HG03280 (cell line): ENCODE data around the gene TRPV4.

Experiments used
- ATAC-seq: cut with Tn5 transposase; IDR thresholded peaks from one replicate; pipeline ENCODE4 v1.9.1; 2021; ENCODE audit warnings: mild to moderate bottlenecking, moderate library complexity; ENCODE audit not compliant: unreplicated experiment

The TRPV4 gene

GRCh38 chr12:109783135-109783964, 49.8 kb downstream of the TRPV4 start:
- ATAC-seq: no peak

- no peak for ATAC-seq
Observed at GRCh38 chr12:109782326-109782703, 50.9 kb downstream of the TRPV4 start.

- ATAC-seq: no peak
Observed at GRCh38 chr12:109781668-109782325, 51.4 kb downstream of the TRPV4 start.

- ATAC-seq: no peak
Observed at GRCh38 chr12:109779382-109779781, 53.8 kb downstream of the TRPV4 start.

GRCh38 chr12:109778684-109779083, 54.5 kb downstream of the TRPV4 start:
- ATAC-seq: no peak

- no peak for ATAC-seq
Observed at GRCh38 chr12:109777544-109777943, 55.7 kb downstream of the TRPV4 start.

GRCh38 chr12:109776624-109777023, 56.6 kb downstream of the TRPV4 start:
- ATAC-seq: no peak

- no peak for ATAC-seq
Observed at GRCh38 chr12:109775172-109775881, 57.9 kb downstream of the TRPV4 start.

GRCh38 chr12:109773384-109774011, 59.7 kb downstream of the TRPV4 start:
- ATAC-seq: no peak

GRCh38 chr12:109772622-109773321, 60.4 kb downstream of the TRPV4 start:
- ATAC-seq: no peak

- no peak for ATAC-seq
Observed at GRCh38 chr12:109771746-109772621, 61.2 kb downstream of the TRPV4 start.

- no peak for ATAC-seq
Observed at GRCh38 chr12:109770861-109771670, 62.1 kb downstream of the TRPV4 start.

GRCh38 chr12:109770104-109770860, 62.9 kb downstream of the TRPV4 start:
- no peak for ATAC-seq

- no peak for ATAC-seq
Observed at GRCh38 chr12:109768901-109769670, 64.1 kb downstream of the TRPV4 start.

GRCh38 chr12:109767991-109768900, 65.0 kb downstream of the TRPV4 start:
- no peak for ATAC-seq

GRCh38 chr12:109767456-109767855, 65.7 kb downstream of the TRPV4 start:
- ATAC-seq: no peak
